GM19455 (cell line): ENCODE measurements around the gene RPS18.

Experiments
- ATAC-seq: cut with Tn5 transposase; IDR thresholded peaks from one replicate; pipeline ENCODE4 v1.9.1; 2021; ENCODE audit not compliant: unreplicated experiment

RPS18 gene

GRCh38 chr6:33314515-33314942 is 42.7 kb downstream of the RPS18 start:
- ATAC-seq, result no peak

- ATAC-seq, result no peak
These were observed 43.3 kb downstream of the RPS18 start for GRCh38 chr6:33314943-33315792.

GRCh38 chr6:33315793-33316602 is 44.1 kb downstream of the RPS18 start:
- no peak for ATAC-seq

GRCh38 chr6:33316603-33317418 is 44.9 kb downstream of the RPS18 start:
- ATAC-seq, result no peak

- no peak for ATAC-seq
These were observed 45.5 kb downstream of the RPS18 start for GRCh38 chr6:33317419-33317668.

- ATAC-seq, result peak; percentile 55
These were observed 46.0 kb downstream of the RPS18 start, which contains the start of gene ZBTB22 for GRCh38 chr6:33317669-33318425. TSS of gene ZBTB22 (minus strand) at chr6:33317744. CDS start at chr6:33316916, 828 bp downstream.

- no peak for ATAC-seq
These were observed 46.7 kb downstream of the RPS18 start for GRCh38 chr6:33318426-33319073.

GRCh38 chr6:33319939-33320314 is 48.1 kb downstream of the RPS18 start:
- no peak for ATAC-seq

GRCh38 chr6:33320315-33321181 is 48.7 kb downstream of the RPS18 start:
- no peak for ATAC-seq

- no peak for ATAC-seq
These were observed 49.4 kb downstream of the RPS18 start for GRCh38 chr6:33321227-33321626.

- no peak for ATAC-seq
These were observed 51.7 kb downstream of the RPS18 start for GRCh38 chr6:33323623-33323948.

GRCh38 chr6:33324125-33324524 is 52.2 kb downstream of the RPS18 start:
- ATAC-seq, result no peak
